GM12878 (cell line): ENCODE results near the gene GYG2. TPM values are rescaled to one million over a fixed set of nuclear protein-coding genes. Genes with fewer than 3 reads are reported as not detected.

Experiments
- ATAC-seq: fragments of 200-7000 bp; cut with Tn5 transposase; 3 replicates; pipeline ENCODE4 v1.9.1; 2020; ENCODE audit warnings: mild to moderate bottlenecking, moderate library complexity
- BruUV-seq: library from RNA; stranded (reverse); fragments of 400-500 nt; replicated peaks from 2 replicates; lab custom pipeline; 2021; lab: Mats Ljungman, UMichigan
- CTCF ChIA-PET: fragments of 300-600 bp; sonication (Branson Sonifier 250); formaldehyde crosslinking; extraction: SDS; loops from one replicate; lab custom pipeline; 2021; ENCODE audit warnings: inconsistent platforms; lab: Yijun Ruan, JAX
- POLR2A ChIA-PET: fragments of 350-600 bp; formaldehyde crosslinking; extraction: SDS; loops from one replicate; lab custom pipeline; 2021; ENCODE audit warnings: inconsistent platforms; lab: Charles Lee
- RAD21 ChIA-PET: fragments of 300-600 bp; sonication (Branson Sonifier 250); formaldehyde crosslinking; loops from one replicate; lab custom pipeline; 2023; ENCODE audit warnings: antibody characterized with exemption; ENCODE audit not compliant: unreplicated experiment; lab: Charles Lee
- SMC1A ChIA-PET: fragments of 300-600 bp; sonication (Branson Sonifier 250); formaldehyde crosslinking; loops from one replicate; lab custom pipeline; 2023; ENCODE audit not compliant: unreplicated experiment, uncharacterized antibody; lab: Charles Lee
- DNase-seq: peaks from one replicate; pipeline ENCODE4 v3.0.0-alpha.2; 2011; ENCODE audit warnings: low read depth, low spot score
- FAIRE-seq: peaks from 3 replicates; lab custom pipeline; 2011; peaks lifted over from hg19 to GRCh38; lab: Jason Lieb, UNC
- H2AFZ ChIP-seq: 2 replicates; pipeline ENCODE4 v1.6.0; 2011; ENCODE audit warnings: low read depth, low read length, control low read depth; ENCODE audit not compliant: control insufficient read depth
- H3K27ac ChIP-seq: 2 replicates; pipeline ENCODE4 v1.5.1; 2011; ENCODE audit warnings: control low read depth; ENCODE audit not compliant: control insufficient read depth, insufficient read depth
- H3K27me3 ChIP-seq, 2 experiments: replicated peaks in 1 of 2; 2 replicates each; pipeline versions ENCODE4 v1.6.0 to v1.6.1; 2011; ENCODE audit warnings: low read length in 1 of 2; ENCODE audit not compliant: control insufficient read depth in 2 of 2, insufficient read depth in 2 of 2
- H3K36me3 ChIP-seq, 2 experiments: 2 replicates each; pipeline ENCODE4 v1.5.1; 2011; ENCODE audit warnings: low read length in 1 of 2; ENCODE audit not compliant: control insufficient read depth in 2 of 2, insufficient read depth in 2 of 2
- H3K4me1 ChIP-seq: 2 replicates; pipeline ENCODE4 v1.6.1; 2011; ENCODE audit warnings: mild to moderate bottlenecking, low read length, moderate library complexity, mixed read lengths; ENCODE audit not compliant: control insufficient read depth, insufficient read depth
- H3K4me2 ChIP-seq: 2 replicates; pipeline ENCODE4 v1.6.0; 2011; ENCODE audit warnings: control low read depth; ENCODE audit not compliant: control insufficient read depth, insufficient read depth
- H3K4me3 ChIP-seq: fragments of 200-600 bp; sonication (generic); 2 replicates; pipeline ENCODE4 v1.5.1; 2016
- H3K79me2 ChIP-seq: 2 replicates; pipeline ENCODE4 v1.6.0; 2011; ENCODE audit warnings: low read length; ENCODE audit not compliant: control insufficient read depth, insufficient read depth
- H3K9ac ChIP-seq: 2 replicates; pipeline ENCODE4 v1.8.0; 2011; ENCODE audit warnings: low read length, control low read depth, mixed read lengths; ENCODE audit not compliant: control insufficient read depth, insufficient read depth
- H3K9me3 ChIP-seq: replicated peaks from 3 replicates; pipeline ENCODE4 v1.5.1; 2011; ENCODE audit warnings: mild to moderate bottlenecking, low read length; ENCODE audit not compliant: control insufficient read depth, insufficient read depth
- H4K20me1 ChIP-seq: 2 replicates; pipeline ENCODE4 v1.6.0; 2011; ENCODE audit not compliant: control insufficient read depth, insufficient read depth
- EP300 ChIP-seq, 2 experiments: fragments of 150-350 bp in 1 of 2; IDR thresholded peaks; 2 replicates each; pipeline ENCODE4 v1.6.1; 2011 to 2012; ENCODE audit warnings: low read depth in 2 of 2, low read length in 2 of 2, borderline replicate concordance in 1 of 2, improper control_type of control experiment in 1 of 2, inconsistent platforms in 1 of 2; ENCODE audit not compliant: control insufficient read depth in 1 of 2
- ESRRA ChIP-seq: IDR thresholded peaks from 2 replicates; pipeline ENCODE4 v1.6.1; 2012; ENCODE audit warnings: mild to moderate bottlenecking, low read length, improper control_type of control experiment
- EZH2 ChIP-seq: IDR thresholded peaks from 2 replicates; pipeline ENCODE4 v1.6.1; 2012; ENCODE audit warnings: low read depth, mild to moderate bottlenecking, control low read depth, inconsistent platforms, low read length, borderline replicate concordance; ENCODE audit not compliant: control insufficient read depth
- HDAC2 ChIP-seq: fragments of 200-600 bp; sonication (generic); IDR thresholded peaks from 2 replicates; pipeline ENCODE4 v1.6.1; 2017
- KDM1A ChIP-seq: fragments of 200-600 bp; sonication (generic); IDR thresholded peaks from 2 replicates; pipeline ENCODE4 v1.6.1; 2016; ENCODE audit warnings: borderline replicate concordance
- MEF2A ChIP-seq: IDR thresholded peaks from 2 replicates; pipeline ENCODE4 v1.6.1; 2011; ENCODE audit warnings: low read depth, mild to moderate bottlenecking, low read length, moderate library complexity; ENCODE audit not compliant: insufficient read depth
- NR2F1 ChIP-seq: fragments of 450-650 bp; conservative IDR thresholded peaks from 2 replicates; pipeline ENCODE4 v1.6.1; 2017; ENCODE audit warnings: mild to moderate bottlenecking
- RFX5 ChIP-seq: IDR thresholded peaks from 2 replicates; pipeline ENCODE4 v1.6.1; 2011; ENCODE audit warnings: low read depth, low read length, improper control_type of control experiment
- SMC3 ChIP-seq: IDR thresholded peaks from 2 replicates; pipeline ENCODE4 v1.6.1; 2011; ENCODE audit warnings: low read length, improper control_type of control experiment, borderline replicate concordance
- WGBS: methylation state at CpG from one replicate; pipeline ENCODE4 v1.1.6; 2016; ENCODE audit warnings: low lambda C conversion rate; ENCODE audit not compliant: insufficient replicate concordance, insufficient coverage; ENCODE audit errors: missing lambda C conversion rate; 5-methylcytosine and 5-hydroxymethylcytosine counted together
- in situ Hi-C: fragments of 300-500 bp; cut with MboI; formaldehyde crosslinking; loops from 9 replicates; pipeline ENCODE4 v1.14.3; 2018; ENCODE audit warnings: mixed read lengths
- intact Hi-C: fragments of 100-400 bp; cut with micrococcal nuclease; formaldehyde crosslinking; loops from one replicate; pipeline ENCODE4 v1.14.2; 2022; ENCODE audit not compliant: unreplicated experiment
- polyA plus RNA-seq, 11 experiments: library from polyadenylated mRNA; depleted of rRNA in 4 of 11; unstranded in 6 of 11; stranded (reverse) in 5 of 11; fragments of >200 nt; fragmentation: Nextera tagmentation in 4 of 11; fragmentation: Illumina TruSeq in 1 of 11; extraction: Ambion mirVana in 4 of 11; extraction: Trizol in 1 of 11; gene quantifications; 1 replicate in 1 of 11; 2 replicates in 10 of 11; pipeline versions ENCODE4 v1.2.1 to v1.2.3, GENCODE V29; 2011 to 2016; ENCODE audit warnings: inconsistent platforms in 2 of 11, missing spikeins in 2 of 11, low read depth in 1 of 11
- total RNA-seq, 4 experiments: library from RNA; depleted of rRNA in 3 of 4; stranded (reverse); fragments of >200 nt in 3 of 4; fragmentation: Illumina TruSeq in 1 of 4; extraction: Trizol in 1 of 4; gene quantifications; 2 replicates each; pipeline versions ENCODE4 v1.2.1 to v1.2.3, GENCODE V29; 2013 to 2021
- TF ChIP-seq, protein P1 (sequence below): IDR thresholded peaks from 2 replicates; pipeline ENCODE4 v1.6.1; 2012; ENCODE audit warnings: improper control_type of control experiment, low read depth, low read length; ENCODE audit not compliant: insufficient replicate concordance
- TF ChIP-seq, protein P2 (sequence below): fragments of 450-650 bp; IDR thresholded peaks from 2 replicates; pipeline ENCODE4 v1.6.1; 2017; ENCODE audit warnings: mild to moderate bottlenecking, low read depth, inconsistent platforms; ENCODE audit not compliant: poor library complexity, severe bottlenecking
- TF ChIP-seq, protein P3 (sequence below): fragments of 450-650 bp; formaldehyde crosslinking; IDR thresholded peaks from 2 replicates; pipeline ENCODE4 v1.5.0; 2022; ENCODE audit warnings: mild to moderate bottlenecking, missing genetic modification characterization

Gene GYG2
- total and polyA plus RNA-seq, 10 of the 15 experiments (the other 5 are each of a cell fraction or from before 2014, with no cell fraction given) = 0.05 TPM; not detected in 9

DNA sequence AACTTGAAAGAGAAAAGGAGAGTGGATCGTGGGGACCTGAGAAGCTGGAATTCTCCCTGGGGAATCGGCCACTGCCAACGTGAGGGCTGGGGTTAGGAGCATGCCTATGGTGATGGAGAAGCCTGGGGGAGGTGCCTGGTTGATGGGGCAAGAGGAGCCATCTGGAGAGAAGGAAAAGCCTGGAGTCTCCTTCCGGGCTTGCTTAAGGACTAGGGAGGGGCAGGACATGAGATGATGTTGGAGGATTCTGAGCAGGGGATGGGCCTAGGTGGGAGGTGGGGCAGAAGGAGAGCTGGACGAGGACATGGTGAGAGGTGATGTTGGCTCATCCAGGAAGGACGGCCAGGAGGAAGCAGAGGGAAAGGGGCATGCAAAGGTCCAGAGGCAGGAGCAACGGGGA lies 35.0 kb upstream of the GYG2 start (continued):
- TF ChIP-seq, protein P1, sequence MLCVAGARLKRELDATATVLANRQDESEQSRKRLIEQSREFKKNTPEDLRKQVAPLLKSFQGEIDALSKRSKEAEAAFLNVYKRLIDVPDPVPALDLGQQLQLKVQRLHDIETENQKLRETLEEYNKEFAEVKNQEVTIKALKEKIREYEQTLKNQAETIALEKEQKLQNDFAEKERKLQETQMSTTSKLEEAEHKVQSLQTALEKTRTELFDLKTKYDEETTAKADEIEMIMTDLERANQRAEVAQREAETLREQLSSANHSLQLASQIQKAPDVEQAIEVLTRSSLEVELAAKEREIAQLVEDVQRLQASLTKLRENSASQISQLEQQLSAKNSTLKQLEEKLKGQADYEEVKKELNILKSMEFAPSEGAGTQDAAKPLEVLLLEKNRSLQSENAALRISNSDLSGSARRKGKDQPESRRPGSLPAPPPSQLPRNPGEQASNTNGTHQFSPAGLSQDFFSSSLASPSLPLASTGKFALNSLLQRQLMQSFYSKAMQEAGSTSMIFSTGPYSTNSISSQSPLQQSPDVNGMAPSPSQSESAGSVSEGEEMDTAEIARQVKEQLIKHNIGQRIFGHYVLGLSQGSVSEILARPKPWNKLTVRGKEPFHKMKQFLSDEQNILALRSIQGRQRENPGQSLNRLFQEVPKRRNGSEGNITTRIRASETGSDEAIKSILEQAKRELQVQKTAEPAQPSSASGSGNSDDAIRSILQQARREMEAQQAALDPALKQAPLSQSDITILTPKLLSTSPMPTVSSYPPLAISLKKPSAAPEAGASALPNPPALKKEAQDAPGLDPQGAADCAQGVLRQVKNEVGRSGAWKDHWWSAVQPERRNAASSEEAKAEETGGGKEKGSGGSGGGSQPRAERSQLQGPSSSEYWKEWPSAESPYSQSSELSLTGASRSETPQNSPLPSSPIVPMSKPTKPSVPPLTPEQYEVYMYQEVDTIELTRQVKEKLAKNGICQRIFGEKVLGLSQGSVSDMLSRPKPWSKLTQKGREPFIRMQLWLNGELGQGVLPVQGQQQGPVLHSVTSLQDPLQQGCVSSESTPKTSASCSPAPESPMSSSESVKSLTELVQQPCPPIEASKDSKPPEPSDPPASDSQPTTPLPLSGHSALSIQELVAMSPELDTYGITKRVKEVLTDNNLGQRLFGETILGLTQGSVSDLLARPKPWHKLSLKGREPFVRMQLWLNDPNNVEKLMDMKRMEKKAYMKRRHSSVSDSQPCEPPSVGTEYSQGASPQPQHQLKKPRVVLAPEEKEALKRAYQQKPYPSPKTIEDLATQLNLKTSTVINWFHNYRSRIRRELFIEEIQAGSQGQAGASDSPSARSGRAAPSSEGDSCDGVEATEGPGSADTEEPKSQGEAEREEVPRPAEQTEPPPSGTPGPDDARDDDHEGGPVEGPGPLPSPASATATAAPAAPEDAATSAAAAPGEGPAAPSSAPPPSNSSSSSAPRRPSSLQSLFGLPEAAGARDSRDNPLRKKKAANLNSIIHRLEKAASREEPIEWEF = no peak
- TF ChIP-seq HDAC2 (no peak), SMC3 (no peak), MEF2A (no peak)
- TF ChIP-seq, all 136 proteins: peak for 0

DNA sequence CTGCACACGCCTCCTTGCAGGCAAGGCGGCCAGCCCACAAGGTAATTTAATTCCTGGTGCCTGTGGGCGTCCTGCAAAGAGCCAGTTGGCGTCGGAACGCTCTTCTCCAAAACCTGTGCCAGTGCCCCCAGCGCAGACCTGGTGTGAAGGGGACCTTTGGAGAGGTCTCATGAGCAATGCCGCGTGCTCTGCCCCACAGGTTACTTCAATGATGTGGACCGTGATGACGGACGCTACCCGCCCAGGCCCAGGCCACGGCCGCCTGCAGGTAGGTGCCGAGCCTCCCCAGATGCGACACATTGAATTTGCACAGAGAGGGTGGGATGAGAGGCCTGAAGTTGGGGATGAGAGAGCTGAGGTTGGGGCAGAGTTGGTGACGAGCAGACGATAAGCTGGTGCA lies 34.4 kb upstream of the GYG2 start:
- Histone ChIP-seq H3K27ac (no peak overlapping the region), H3K4me1 (no peaks in the 10 kb centered on the region), H4K20me1 (no peaks in the 10 kb centered on the region), H3K27me3 (peaks cover 0 to 1% of the 10 kb centered on the region in 2 experiments; a peak in 1 of 4 replicates), H2AFZ (no peak overlapping the region), H3K9me3 (no peaks in the 10 kb centered on the region), H3K9ac (no peak overlapping the region), H3K4me2 (no peak overlapping the region), H3K79me2 (no peaks in the 10 kb centered on the region), H3K4me3 (no peak overlapping the region), H3K36me3 (no peaks in the 10 kb centered on the region)
- CTCF ChIA-PET = no interaction called here
- in situ Hi-C loops = no loop called here
- FAIRE-seq = no peak
- DNase-seq = no peak
- BruUV-seq = no TSS peak
- RAD21 ChIA-PET = no interaction called here
- POLR2A ChIA-PET = no interaction called here
- no peak for ATAC-seq
- SMC1A ChIA-PET = no interaction called here
- 69% methylated on average over 19 of the region's 19 CpGs for WGBS
- intact Hi-C loops = no loop called here
- TF ChIP-seq EP300 (IDR thresholded peaks at IDR 0.05; ENCODE audit: borderline replicate concordance in 1 of 2, control insufficient read depth in 1 of 2, low read depth in 2 of 2, low read length in 2 of 2) (no peak), RFX5 (no peak), KDM1A (no peak), ESRRA (no peak), EZH2 (no peak), NR2F1 (no peak)
- TF ChIP-seq, protein P2, sequence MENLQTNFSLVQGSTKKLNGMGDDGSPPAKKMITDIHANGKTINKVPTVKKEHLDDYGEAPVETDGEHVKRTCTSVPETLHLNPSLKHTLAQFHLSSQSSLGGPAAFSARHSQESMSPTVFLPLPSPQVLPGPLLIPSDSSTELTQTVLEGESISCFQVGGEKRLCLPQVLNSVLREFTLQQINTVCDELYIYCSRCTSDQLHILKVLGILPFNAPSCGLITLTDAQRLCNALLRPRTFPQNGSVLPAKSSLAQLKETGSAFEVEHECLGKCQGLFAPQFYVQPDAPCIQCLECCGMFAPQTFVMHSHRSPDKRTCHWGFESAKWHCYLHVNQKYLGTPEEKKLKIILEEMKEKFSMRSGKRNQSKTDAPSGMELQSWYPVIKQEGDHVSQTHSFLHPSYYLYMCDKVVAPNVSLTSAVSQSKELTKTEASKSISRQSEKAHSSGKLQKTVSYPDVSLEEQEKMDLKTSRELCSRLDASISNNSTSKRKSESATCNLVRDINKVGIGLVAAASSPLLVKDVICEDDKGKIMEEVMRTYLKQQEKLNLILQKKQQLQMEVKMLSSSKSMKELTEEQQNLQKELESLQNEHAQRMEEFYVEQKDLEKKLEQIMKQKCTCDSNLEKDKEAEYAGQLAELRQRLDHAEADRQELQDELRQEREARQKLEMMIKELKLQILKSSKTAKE = no peak
- TF ChIP-seq, protein P3, sequence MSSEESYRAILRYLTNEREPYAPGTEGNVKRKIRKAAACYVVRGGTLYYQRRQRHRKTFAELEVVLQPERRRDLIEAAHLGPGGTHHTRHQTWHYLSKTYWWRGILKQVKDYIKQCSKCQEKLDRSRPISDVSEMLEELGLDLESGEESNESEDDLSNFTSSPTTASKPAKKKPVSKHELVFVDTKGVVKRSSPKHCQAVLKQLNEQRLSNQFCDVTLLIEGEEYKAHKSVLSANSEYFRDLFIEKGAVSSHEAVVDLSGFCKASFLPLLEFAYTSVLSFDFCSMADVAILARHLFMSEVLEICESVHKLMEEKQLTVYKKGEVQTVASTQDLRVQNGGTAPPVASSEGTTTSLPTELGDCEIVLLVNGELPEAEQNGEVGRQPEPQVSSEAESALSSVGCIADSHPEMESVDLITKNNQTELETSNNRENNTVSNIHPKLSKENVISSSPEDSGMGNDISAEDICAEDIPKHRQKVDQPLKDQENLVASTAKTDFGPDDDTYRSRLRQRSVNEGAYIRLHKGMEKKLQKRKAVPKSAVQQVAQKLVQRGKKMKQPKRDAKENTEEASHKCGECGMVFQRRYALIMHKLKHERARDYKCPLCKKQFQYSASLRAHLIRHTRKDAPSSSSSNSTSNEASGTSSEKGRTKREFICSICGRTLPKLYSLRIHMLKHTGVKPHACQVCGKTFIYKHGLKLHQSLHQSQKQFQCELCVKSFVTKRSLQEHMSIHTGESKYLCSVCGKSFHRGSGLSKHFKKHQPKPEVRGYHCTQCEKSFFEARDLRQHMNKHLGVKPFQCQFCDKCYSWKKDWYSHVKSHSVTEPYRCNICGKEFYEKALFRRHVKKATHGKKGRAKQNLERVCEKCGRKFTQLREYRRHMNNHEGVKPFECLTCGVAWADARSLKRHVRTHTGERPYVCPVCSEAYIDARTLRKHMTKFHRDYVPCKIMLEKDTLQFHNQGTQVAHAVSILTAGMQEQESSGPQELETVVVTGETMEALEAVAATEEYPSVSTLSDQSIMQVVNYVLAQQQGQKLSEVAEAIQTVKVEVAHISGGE (CRISPR knock-in tag) = no peak
